Measurements from ENCODE around the gene PRTFDC1. TPM values are rescaled to one million over a fixed set of nuclear protein-coding genes. Genes with fewer than 3 reads are reported as not detected.

The PRTFDC1 gene
- total and polyA plus RNA-seq, 2 experiments from 2014 or later: 16.0 to 22.0 TPM

DNA sequence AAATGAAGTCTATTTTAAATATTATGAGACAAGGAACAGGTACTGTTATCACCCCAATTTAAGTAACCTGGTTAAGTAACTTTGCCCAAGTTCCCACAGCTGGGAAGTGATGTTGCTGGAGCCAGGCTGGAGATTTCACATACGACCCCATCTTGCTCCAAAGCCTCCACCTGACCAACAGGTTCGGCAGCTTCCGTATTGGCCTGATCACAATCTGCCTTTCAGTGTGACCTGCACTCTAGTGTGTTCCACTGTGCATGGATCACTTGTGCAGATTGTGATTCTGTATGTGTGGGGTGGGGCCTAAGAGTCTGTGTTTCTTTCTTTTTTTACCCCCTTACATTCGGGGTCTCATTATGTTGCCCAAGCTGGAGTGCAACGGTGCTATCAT lies 66.1 kb downstream of the PRTFDC1 start:
- Histone ChIP-seq H4K20me1 (ENCODE audit: insufficient read depth) (no peaks in the 10 kb centered on the region), H3K4me3 (no peak overlapping the region), H3F3A (ENCODE audit: insufficient read depth) (no peaks in the 10 kb centered on the region), H3K9me2 (ENCODE audit: insufficient read depth) (no peaks in the 10 kb centered on the region), H3K79me2 (ENCODE audit: insufficient read depth) (no peaks in the 10 kb centered on the region), H3K4me2 (ENCODE audit: unreplicated experiment) (no peak overlapping the region), H2AFZ (no peak overlapping the region), H3K9me3 (ENCODE audit: low read depth) (no peaks in the 10 kb centered on the region), H3K27me3 (replicated peaks; ENCODE audit: insufficient read depth) (no peaks in the 10 kb centered on the region), H3K36me3 (ENCODE audit: low read depth) (no peaks in the 10 kb centered on the region), H3K4me1 (ENCODE audit: insufficient read depth) (peaks cover 29% of the 10 kb centered on the region), H3K9ac (no peak overlapping the region), H3K27ac (no peak overlapping the region)
- TF ChIP-seq EZH2 (IDR thresholded peaks at IDR 0.05; ENCODE audit: insufficient read depth, poor library complexity, severe bottlenecking): no peak
- TF ChIP-seq EZH2phosphoT487 (IDR thresholded peaks at IDR 0.05; ENCODE audit: insufficient read depth, low read depth): no peak
- 79 to 81% methylated on average over 5 of the region's 5 CpGs for WGBS, 2 experiments (ENCODE audit: low coverage in 1 of 2, low lambda C conversion rate in 2 of 2, missing lambda C conversion rate in 2 of 2)
- DNase-seq: no peak
- in situ Hi-C loops (cut with MboI): no loop called here

GRCh38 chr10:24885551-24886289 lies 66.7 kb downstream of the PRTFDC1 start:
- H3K4me2 ChIP-seq (ENCODE audit: unreplicated experiment): no peak overlapping the region
- no peaks in the 10 kb centered on the region for H3K9me3 ChIP-seq (ENCODE audit: low read depth)
- peaks cover 29% of the 10 kb centered on the region for H3K4me1 ChIP-seq (ENCODE audit: insufficient read depth)
- WGBS, 2 experiments (ENCODE audit: low coverage in 1 of 2, low lambda C conversion rate in 2 of 2, missing lambda C conversion rate in 2 of 2): 88 to 89% methylated on average over 7 of the region's 7 CpGs
- TF ChIP-seq EZH2phosphoT487 (IDR thresholded peaks at IDR 0.05; ENCODE audit: insufficient read depth, low read depth) (no peak), EZH2 (IDR thresholded peaks at IDR 0.05; ENCODE audit: insufficient read depth, poor library complexity, severe bottlenecking) (no peak)
- DNase-seq: no peak
- H3K4me3 ChIP-seq: no peak overlapping the region
- no peaks in the 10 kb centered on the region for H3F3A ChIP-seq (ENCODE audit: insufficient read depth)
- H3K9me2 ChIP-seq (ENCODE audit: insufficient read depth): no peaks in the 10 kb centered on the region
- in situ Hi-C loops (cut with MboI): no loop called here
- no peaks in the 10 kb centered on the region for H4K20me1 ChIP-seq (ENCODE audit: insufficient read depth)
- H3K79me2 ChIP-seq (ENCODE audit: insufficient read depth): no peaks in the 10 kb centered on the region
- no peaks in the 10 kb centered on the region for H3K36me3 ChIP-seq (ENCODE audit: low read depth)
- H3K27me3 ChIP-seq (replicated peaks; ENCODE audit: insufficient read depth): no peaks in the 10 kb centered on the region
- H3K9ac ChIP-seq: no peak overlapping the region
- H3K27ac ChIP-seq: no peak overlapping the region
- no peak overlapping the region for H2AFZ ChIP-seq

GRCh38 chr10:24884793-24885192 lies 67.6 kb downstream of the PRTFDC1 start:
- H2AFZ ChIP-seq: no peak overlapping the region
- WGBS, 2 experiments (ENCODE audit: low coverage in 1 of 2, low lambda C conversion rate in 2 of 2, missing lambda C conversion rate in 2 of 2): 86 to 95% methylated on average over 1 of the region's 1 CpG
- peaks cover 21% of the 10 kb centered on the region for H3K4me1 ChIP-seq (ENCODE audit: insufficient read depth)
- no peaks in the 10 kb centered on the region for H3K9me2 ChIP-seq (ENCODE audit: insufficient read depth)
- H3K27ac ChIP-seq: no peak overlapping the region
- H3K4me2 ChIP-seq (ENCODE audit: unreplicated experiment): no peak overlapping the region
- no peak overlapping the region for H3K9ac ChIP-seq
- TF ChIP-seq EZH2phosphoT487 (IDR thresholded peaks at IDR 0.05; ENCODE audit: insufficient read depth, low read depth) (no peak), EZH2 (IDR thresholded peaks at IDR 0.05; ENCODE audit: insufficient read depth, poor library complexity, severe bottlenecking) (no peak)
- H3K9me3 ChIP-seq (ENCODE audit: low read depth): no peaks in the 10 kb centered on the region
- H3K4me3 ChIP-seq: no peak overlapping the region
- H3F3A ChIP-seq (ENCODE audit: insufficient read depth): no peaks in the 10 kb centered on the region
- in situ Hi-C loops (cut with MboI): no loop called here
- H4K20me1 ChIP-seq (ENCODE audit: insufficient read depth): no peaks in the 10 kb centered on the region
- no peaks in the 10 kb centered on the region for H3K27me3 ChIP-seq (replicated peaks; ENCODE audit: insufficient read depth)
- no peak for DNase-seq
- no peaks in the 10 kb centered on the region for H3K79me2 ChIP-seq (ENCODE audit: insufficient read depth)
- no peaks in the 10 kb centered on the region for H3K36me3 ChIP-seq (ENCODE audit: low read depth)

GRCh38 chr10:24884316-24884715 lies 68.1 kb downstream of the PRTFDC1 start:
- no peaks in the 10 kb centered on the region for H3K36me3 ChIP-seq (ENCODE audit: low read depth)
- H3K4me3 ChIP-seq: no peak overlapping the region
- in situ Hi-C loops (cut with MboI): no loop called here
- no peaks in the 10 kb centered on the region for H4K20me1 ChIP-seq (ENCODE audit: insufficient read depth)
- peaks cover 16% of the 10 kb centered on the region; the same call in 1 of the 2 replicates for H3K4me1 ChIP-seq (ENCODE audit: insufficient read depth)
- H3K79me2 ChIP-seq (ENCODE audit: insufficient read depth): no peaks in the 10 kb centered on the region
- no peaks in the 10 kb centered on the region for H3K9me2 ChIP-seq (ENCODE audit: insufficient read depth)
- peak; percentile 36 for DNase-seq
- 41 to 48% methylated on average over 2 of the region's 2 CpGs for WGBS, 2 experiments (ENCODE audit: low coverage in 1 of 2, low lambda C conversion rate in 2 of 2, missing lambda C conversion rate in 2 of 2)
- peak overlapping the region; percentile 8 for H3K4me2 ChIP-seq (ENCODE audit: unreplicated experiment)
- TF ChIP-seq EZH2 (IDR thresholded peaks at IDR 0.05; ENCODE audit: insufficient read depth, poor library complexity, severe bottlenecking): no peak
- no peak for TF ChIP-seq EZH2phosphoT487 (IDR thresholded peaks at IDR 0.05; ENCODE audit: insufficient read depth, low read depth)
- H3K9ac ChIP-seq: no peak overlapping the region
- no peak overlapping the region for H2AFZ ChIP-seq
- no peaks in the 10 kb centered on the region for H3K27me3 ChIP-seq (replicated peaks; ENCODE audit: insufficient read depth)
- no peaks in the 10 kb centered on the region for H3K9me3 ChIP-seq (ENCODE audit: low read depth)
- H3F3A ChIP-seq (ENCODE audit: insufficient read depth): no peaks in the 10 kb centered on the region
- H3K27ac ChIP-seq: peak overlapping the region; percentile 12; the same call in 1 of the 2 replicates
